Breast epithelium (tissue), 3 donors: ENCODE results near the gene NMRK2.

Experiments
- CTCF ChIP-seq, 3 donors: fragments of 450-650 bp; IDR thresholded peaks; one replicate each; pipeline ENCODE4 v1.5.1; 2016 to 2017; ENCODE audit warnings: antibody characterized with exemption in 3 of 3, mild to moderate bottlenecking in 3 of 3, moderate library complexity in 3 of 3
- POLR2A ChIP-seq: fragments of 450-650 bp; IDR thresholded peaks from one replicate; pipeline ENCODE4 v1.6.1; 2016; ENCODE audit warnings: antibody characterized with exemption, mild to moderate bottlenecking, moderate library complexity

DNA sequence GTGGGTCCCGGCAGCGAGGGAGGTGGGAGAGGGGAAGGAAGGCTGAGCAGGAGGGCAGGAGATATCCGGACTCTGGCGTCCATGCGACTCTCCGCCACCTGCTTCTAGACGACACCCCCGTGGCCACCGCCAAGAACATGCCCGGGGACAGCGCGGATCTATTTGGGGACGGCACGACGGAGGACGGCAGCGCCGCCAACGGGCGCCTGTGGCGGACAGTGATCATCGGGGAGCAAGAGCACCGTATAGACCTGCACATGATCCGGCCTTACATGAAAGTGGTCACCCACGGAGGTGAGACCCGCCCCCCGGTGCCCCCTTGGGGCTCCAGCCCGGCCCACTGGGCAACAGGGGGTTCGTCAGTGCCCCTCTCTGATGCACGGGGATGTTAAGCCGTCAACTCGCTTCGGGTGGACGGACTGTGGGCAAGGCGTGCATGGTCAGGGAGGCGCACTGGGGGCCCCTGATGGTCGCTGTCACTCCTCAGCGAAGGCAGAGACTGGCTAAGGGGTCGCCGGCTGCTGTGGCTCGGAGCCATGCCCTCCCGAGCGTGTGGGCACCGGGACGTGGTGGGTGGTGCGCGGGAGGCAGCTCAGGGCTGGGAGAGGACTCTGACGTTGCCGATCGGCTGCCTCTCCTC is 25.1 kb upstream of the NMRK2 start:
- TF ChIP-seq CTCF (IDR thresholded peaks at IDR 0.05) (no peak), POLR2A (no peak)
